Activated CD4-positive, alpha-beta T cell treated with anti-CD3 and anti-CD28 coated beads for 36 hours (primary cell): ENCODE results near the gene DHRS7C. TPM values are rescaled to one million over a fixed set of nuclear protein-coding genes. Genes with fewer than 3 reads are reported as not detected.

ENCODE experiments used
- total RNA-seq, 2 experiments: library from RNA; stranded (reverse); gene quantifications; one replicate each; pipeline ENCODE4 v1.2.3, GENCODE V29; 2021

The DHRS7C gene
- total RNA-seq, 2 experiments from 2014 or later, result not detected

Other genes with a start within 250 kb of the DHRS7C start
- gene STX8, start 215.8 kb downstream of the DHRS7C start, total RNA-seq, result 10 to 100 TPM; 65.7 to 87.7 TPM
- gene CFAP52, start 214.9 kb downstream of the DHRS7C start, total RNA-seq, result not detected
- gene USP43, start 146.1 kb downstream of the DHRS7C start, total RNA-seq, result under 1 TPM; 0.25 to 0.33 TPM
- gene GSG1L2, start 30.5 kb upstream of the DHRS7C start, total RNA-seq, result not detected
- not detected for gene GLP2R, start 34.3 kb upstream of the DHRS7C start, total RNA-seq
- not detected for gene RCVRN, start 113.7 kb upstream of the DHRS7C start, total RNA-seq